Stimulated activated CD8-positive, alpha-beta memory T cell treated with anti-CD3 and anti-CD28 coated beads, Interleukin-7, amount 100 ng/mL, for 1 hour (primary cell): ENCODE results near the gene NFIB.

Experiments
- DNase-seq, 2 donors: peaks; one replicate each; pipeline ENCODE4 v3.0.0-alpha.2; 2020; ENCODE audit warnings: low read depth in 2 of 2

The NFIB gene

DNA sequence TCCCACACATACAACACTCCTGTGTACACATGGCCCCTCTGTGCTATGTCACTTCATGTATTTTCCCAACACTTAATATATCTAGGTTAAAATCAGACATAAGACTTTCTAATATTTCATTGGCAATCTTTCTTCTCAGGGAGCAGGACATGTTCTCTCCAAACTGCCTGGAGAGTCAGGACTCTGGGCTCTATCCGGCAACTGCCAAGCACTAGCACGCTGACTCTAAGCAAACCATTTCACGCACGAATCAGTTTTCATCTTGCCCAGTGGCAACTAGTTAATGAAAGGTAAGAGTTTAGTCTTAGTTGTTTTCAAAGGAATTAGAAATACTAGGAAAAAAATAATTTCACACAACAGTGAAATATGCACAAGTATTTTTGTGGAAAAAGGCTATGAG is 124.8 kb downstream of the NFIB start:
- no peak for DNase-seq

DNA sequence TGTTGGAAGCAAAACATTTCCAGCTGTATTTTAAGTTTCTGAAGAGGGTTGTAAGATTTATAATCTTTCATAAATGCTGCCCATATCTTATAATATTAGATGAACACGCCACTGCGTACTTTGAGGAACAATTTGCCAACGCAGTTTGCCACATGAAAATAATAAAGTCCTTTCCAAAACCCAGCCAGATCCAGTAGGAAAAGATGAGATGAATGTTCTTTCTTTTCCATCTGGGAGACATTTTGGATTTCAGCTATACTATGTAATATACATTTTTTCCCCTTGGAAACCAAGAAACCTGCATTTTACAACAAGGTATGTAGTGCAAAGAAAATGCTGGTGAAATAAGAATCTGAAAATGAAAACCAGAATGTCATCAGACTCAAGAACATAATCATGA is 125.4 kb downstream of the NFIB start:
- no peak for DNase-seq

DNA sequence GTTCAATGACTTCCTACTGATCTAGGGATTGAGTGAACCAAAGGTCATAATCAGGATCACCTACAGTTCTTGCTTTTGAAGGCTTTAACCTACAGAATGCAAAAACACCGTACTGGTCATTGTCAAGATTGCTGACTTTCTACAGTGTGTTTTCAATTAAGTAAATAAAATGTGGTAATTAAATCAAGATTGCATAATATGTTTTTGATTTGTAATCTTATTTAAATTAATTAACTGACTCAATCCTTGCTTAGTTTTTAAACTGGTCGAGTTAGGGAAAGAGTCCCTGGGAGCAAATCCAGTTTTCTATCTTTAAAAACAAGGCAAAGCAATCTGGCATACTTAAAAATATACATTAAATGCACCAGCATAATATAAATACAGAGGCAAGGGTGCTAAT is 125.9 kb downstream of the NFIB start:
- no peak for DNase-seq

DNA sequence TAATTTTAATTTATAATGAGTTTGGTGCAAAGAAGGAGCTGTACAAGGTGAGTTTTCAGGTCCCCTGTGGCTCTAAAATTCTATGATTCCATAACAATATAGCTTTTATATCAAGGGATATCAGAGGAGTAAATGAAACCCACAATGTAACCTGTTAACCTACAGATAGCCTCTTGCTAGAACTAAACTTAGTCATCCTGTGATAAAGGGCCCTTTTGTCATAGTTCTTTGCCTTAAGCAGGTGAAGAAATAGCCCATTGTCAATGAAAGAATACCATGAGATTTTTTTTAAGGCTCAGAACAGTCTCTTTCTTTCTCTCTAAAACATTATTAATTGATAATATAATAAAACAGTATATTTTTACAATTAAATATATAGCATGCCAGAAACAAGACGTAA is 127.8 kb downstream of the NFIB start:
- DNase-seq, result no peak

DNA sequence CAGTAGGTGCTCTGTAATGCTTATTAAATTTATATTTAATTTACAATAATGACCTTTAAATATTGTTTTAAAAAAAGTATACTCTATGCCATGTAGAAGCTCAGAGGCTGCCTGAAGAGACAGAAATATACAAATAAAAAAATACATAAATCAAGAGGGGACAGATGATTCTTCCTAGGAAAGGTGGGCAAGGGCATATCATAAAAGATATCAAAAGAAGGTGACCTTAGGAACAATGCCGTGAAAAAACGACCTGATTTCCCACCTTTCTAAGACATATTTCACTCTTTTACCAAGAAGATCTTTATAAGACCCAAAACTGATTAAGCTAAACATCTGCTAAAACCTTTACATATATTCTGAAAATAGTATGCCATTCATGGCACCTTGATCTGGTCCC is 128.9 kb downstream of the NFIB start:
- no peak for DNase-seq

DNA sequence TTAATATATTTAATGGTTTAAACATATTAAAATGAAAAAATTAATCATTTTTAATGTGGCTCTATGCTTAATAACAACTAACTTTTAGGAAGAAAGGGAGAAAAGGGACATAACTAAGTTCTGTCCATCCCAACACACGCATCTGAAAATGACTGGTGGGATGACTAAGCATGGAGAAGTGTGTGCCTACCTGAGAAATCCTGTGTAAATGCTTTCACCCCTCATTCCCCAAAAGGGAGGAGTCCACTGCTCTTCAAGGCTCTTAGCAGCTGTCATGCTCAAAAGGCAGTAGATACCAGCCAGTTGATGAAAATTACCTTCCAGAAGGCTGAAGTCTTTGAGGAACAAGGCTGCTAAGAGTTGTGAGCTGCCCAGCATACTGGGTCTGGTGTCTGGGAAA is 130.9 kb downstream of the NFIB start:
- DNase-seq, result no peak

DNA sequence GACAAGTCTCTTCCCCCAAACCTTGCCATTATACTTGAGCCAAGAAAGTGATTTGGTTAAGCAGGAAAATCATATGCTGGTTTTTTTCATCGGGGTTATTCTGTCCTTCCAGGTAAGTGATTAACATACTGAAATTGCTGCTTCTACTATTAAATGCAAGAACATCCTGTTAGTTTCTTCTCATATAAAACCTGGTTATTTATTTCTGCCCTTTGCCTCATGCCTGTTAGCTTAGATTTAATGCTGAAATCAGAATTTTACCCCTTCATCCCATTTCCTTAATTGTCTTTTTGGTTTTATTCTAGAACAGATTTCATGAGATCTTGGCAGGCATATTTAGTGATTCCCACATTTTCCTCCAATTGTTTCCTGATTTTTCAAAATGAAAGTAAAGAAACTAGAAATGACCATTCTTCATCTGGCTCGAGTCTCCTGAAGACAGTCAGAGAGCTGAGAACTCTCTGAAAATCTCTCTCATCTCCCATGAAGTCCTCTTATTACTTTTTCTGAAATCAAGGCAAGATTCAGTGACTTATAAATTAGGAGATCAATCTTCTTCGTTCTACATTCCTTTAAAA is 132.9 kb downstream of the NFIB start:
- no peak for DNase-seq

DNA sequence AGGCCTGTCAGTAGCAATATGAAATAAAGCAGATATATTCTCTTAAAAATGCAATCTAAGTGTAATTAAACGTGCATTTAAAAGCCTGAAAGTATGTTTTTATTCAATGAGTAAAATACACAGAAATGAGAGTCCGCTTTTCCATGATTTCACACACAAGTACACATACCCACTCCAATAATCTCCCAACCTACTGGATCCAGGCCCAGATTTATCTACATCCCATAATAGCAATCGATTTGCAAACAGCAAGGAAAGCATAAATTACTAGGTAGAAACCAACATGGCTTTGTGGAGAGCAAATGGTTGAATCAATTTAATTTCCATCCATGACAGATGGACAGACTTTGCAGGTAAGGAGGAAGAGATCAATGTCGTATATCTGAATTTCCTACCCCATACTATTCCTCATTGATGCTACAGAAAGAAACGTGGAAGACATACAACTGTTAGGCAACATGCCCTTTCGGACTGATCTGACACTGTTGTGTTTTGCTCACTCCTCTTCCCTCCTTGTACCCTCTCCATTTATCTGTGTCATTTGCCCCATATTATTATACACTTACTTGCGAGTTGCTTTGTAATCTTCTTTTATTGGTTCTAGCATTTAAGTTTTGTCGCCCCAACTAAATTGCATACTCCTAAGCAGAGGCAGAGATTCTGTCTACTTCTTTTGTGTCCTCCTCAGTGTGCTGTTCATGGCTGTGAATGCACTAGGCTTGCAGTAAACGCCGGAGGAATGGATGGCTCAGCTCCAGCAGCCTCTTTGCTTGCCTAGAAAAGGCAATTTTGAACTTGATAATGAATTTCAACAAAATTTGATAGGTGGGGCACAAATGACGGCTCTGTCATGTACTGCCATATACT is 133.6 kb downstream of the NFIB start:
- DNase-seq, result no peak

DNA sequence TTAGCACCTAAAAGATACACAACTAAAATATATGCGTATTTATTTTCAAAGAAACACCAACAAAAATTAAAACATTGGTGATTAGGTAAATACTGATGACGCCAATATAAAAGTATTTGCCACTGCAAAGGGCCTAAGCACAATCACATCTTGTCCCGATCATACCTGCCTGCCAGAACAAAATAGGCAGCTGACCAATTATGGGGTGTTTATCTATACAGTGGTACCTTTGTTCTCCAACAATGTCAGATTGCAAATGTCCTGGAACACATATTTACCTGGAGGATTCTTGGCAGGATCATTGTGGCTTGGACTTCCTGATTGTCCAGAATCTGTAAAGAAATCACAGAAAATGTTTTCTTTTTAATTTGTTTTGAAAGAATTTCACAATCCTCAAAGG is 134.5 kb downstream of the NFIB start:
- no peak for DNase-seq

DNA sequence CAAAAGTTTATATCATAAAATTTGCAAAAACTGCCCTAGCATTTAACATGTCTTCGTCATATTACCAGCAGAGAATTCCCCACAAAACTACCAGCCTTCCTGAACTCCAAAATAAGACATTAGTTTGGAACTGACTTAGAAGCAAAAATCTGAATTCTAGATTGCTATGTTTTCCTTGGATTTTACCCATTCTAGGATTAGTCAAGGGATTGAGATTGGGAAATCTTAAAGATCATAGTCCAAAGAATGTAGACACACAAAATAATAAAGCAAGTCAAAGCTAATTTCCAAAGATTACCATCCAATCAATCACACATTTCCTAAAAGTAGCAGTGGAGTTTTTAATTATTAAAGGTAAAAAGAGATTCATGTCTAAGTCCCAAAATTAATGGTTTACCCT is 138.2 kb downstream of the NFIB start:
- DNase-seq, result no peak

DNA sequence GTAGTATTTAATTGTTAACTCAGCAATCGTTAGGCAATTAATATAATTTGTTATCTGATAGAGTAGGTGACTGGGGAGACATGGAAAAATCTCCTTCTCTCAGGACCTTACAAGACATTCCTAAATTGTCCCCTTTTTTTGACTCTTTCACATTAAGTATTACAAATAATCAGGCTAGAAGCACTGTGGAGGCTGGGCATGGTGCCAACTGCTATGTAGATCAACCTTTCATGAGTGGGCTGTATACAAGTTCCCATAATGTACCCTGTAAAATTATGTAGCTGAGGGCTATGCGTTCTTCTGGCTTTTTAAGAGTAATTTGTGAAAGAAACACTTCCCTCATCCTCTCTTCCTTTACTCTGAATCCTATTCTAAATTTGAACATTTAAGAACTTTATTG is 140.2 kb downstream of the NFIB start:
- DNase-seq, result no peak

DNA sequence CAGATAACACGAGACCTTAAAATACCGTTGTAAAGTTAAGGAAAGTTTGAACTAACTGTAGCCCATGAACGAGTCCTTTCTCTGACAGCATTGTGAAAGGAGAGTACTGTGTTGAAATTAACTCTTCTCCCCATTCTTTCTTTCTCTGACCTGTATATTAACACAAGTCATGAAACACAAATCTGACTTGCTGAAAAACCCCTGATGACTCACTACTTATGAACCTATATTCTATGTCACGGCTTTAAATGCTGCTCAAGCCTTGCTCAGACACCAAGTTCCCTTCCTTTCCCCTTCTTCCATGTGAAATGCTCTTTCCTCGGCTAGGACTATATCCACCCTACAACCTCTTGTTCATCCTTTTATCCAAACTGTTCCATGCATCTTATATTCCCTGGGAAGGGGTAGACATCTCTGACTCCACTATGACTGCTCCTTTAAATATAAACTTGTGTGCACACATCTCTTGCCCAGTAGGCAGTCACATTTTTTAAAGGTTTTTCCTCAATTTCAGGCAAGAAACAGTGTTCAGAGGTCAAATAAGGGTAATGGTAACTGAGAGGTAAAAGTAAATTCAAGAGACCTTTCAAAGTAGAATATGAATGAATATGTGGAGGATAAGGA is 142.9 kb downstream of the NFIB start:
- no peak for DNase-seq

DNA sequence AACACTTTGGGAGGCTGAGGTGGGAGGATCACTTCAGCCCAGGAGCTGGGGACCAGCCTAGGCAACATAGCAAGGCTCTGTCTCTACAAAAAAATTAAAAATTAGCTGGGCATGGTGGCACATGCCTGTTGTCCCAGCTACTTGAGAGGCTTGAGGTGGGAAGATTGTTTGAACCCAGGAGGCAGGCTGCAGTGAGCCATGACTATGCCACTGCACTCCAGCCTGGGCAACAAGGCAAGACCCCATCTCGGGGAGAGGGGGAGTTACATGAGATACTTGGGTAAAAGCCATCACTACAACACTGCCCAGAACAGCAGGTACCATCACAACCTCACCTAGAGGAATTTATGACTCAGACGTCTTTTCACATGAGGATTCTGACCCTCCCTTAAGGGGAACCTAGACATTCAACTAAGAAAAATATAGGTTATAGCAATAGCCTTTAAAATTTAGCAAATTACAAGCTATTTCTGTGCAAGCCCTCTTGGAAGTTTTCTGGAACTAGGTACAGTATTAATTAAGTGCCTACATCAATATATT is 143.5 kb downstream of the NFIB start:
- no peak for DNase-seq

DNA sequence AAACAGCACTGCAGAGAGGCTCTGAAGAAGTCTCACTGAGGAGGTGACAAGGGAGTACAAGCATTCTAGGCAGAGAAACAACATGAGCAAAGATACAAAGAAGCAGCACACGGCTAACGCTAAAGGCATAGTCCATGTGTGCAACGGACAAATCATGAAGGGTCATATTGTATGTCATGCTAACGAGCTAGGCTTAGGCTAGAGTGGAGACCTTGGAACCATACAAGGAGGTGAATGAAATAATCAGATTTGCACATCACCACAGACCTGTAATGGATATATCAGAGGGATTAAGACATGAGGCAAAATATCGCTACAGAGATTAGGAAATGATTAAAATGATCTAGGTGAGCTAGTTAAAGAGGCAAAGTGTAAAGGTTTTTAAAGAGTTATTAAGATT is 145.6 kb downstream of the NFIB start:
- DNase-seq, result no peak

DNA sequence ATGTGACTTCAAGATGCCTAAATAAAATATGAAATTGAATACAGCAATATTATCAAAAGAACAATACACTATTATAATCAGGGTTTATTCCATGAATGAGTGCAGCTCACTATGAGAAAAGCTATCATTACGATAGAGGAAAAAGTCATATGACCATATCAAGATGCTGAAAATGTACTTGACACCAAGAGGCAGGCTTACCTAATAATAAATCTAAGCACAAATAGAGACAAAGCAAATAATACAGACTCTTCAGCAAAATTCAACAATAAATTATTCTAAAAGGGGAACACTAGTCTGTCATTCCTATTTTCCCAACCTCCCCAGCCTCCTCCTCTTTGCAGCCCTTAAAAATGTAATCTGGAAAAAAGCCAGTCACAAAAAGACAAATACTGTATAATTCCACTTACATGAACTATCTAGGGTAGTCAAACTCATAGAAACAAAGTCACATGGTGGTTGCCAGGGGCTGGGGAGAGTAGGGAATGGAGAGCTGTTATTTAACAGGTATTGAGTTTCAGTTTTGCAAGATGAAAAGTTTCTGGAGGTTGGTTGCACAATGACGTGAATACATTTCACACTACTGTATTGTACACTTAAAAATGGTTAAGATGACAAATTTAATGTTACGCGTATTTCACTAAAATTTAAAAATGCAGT is 148.4 kb downstream of the NFIB start:
- DNase-seq, result no peak

DNA sequence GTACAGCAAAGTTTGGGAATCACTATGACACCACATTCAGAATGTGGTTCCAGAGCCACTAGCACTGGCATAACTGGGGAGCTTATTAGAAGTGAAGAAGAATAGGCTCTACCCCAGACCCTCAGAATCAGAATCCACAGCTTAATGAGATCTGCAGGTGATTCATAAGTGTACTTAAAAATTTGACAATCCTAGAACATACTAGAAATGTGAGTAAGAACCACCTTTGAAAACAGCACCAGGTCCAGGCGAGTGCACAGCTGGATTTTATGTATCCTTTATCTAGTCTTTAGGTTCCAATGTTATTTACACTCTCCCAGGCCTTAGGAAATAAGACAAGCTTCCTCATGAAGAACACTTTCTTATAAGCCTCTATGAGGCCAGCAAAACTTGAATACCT is 149.0 kb downstream of the NFIB start:
- DNase-seq, result no peak

DNA sequence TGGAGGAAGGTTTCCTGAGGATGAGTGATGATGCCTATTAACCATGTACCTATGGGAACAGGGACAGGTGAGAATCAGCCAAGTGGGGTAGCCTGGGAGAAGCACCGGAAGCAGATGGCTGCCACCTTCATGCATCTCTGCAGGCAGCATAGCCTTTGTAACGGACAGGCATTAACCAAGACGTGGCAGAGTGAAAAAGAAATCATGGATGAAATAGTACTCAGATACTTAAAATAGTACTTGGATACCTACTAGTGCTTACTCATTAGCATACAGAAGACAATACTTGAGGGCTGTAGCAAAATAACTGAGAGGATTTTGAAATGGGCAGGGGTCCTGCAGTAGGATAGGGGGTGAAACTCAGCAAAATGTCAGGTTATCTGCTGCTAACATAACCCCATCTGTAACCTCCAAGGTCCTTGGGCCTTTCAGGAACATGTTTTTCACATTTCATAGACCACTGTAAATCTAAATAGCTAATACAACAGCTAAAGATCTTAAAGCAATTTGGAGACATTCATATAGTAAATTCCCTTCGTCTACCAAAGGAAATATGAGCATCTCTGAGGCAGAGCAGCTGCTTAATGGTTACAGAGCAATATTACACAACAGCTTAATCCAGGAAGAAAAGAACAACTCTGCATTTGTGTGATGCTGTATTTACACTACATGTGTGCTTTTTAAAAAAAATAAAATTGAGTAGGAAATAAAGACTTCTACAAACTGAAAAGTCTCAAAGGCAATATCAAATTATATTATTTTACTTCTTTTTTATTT is 154.3 kb downstream of the NFIB start:
- DNase-seq, result no peak

DNA sequence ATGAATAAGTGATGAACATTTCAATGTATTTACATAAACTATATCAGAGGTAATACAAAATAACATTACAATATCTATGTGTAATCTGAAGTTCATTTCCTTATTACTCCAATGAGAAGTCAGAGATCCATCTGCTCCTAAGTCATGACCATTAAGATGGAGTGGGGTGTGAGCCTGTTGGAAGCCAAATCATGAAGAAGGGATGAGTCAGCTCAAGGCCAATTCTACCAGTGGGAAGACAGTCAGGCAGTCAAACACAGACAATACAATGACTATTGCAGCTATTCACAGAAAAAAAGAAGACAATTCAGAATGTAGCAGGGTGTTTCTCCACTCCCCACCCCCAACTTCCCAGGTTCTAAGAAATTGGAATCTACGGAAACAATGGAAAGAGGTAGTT is 155.0 kb downstream of the NFIB start:
- DNase-seq, result no peak

DNA sequence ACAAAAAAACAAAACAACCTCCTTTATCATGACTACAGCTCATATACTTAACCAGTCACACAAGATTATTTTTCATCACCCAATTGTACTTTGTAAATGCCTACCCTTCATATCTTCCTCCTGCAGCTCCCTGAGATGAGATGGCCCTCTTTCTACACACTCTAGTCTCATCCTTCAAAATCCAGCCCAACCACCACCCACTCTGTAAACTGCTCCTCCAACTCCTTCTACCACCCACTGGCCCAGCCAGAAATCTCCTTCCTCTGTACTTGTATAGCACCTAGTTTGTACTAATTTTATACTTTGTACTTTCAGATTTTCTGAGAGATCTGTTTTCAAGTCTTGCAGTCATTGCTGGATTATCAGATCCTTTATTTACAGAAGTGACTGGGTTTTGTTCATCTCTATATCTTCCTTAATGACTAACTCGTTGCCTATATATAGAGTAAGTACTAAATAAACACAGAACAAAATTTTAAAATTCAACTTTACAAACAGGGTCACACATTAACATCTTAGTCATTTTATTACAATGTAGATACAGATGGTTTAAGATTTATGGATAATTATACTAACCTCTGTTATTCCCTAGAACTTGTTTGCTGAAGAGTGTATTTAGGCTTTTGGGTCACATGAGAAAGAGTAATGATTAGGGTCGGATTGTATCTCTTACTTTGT is 155.7 kb downstream of the NFIB start:
- no peak for DNase-seq

DNA sequence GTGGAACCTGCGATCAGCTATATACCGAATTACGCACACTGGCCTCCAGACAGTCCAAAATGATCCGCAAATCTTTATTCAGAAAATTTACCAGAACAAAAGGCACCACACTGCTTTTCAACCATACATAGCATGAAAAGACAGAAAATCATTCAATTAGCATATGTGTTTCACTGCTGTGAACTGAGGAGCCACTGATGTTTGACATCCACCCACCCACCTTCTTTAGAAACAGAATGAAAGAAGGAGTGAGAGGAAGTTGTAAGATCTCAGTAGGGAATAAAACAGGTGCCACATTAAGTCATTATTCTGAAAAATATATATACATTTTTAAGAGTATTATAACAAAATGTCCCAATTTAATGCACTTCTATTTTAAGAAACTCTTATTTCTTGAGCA is 156.8 kb downstream of the NFIB start:
- DNase-seq, result no peak

DNA sequence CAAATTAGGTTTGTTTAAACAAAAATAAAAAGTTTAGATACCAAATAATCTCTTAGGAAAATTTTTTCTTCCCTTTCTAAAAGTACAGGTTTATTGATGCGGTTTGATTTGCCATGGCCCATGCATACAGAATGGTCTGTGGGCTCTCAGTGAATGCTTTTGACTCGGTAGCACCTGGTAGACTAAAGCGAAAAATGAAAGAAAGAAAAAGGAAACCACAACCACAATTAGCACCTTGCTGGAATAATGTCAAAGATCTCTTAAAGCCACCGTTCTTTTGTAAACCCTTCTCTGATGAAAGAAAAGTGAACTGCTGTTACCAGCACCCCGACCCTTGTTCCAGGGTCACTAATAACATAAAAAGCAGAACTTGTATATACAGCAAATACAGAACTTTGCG is 157.9 kb downstream of the NFIB start:
- no peak for DNase-seq
